Right forelimb (tissue), 1 donor: ENCODE data around the gene BNIP5.
"Not testable (repeated sequence)": the region's sequence is repeated elsewhere in the genome, so short reads cannot be mapped to it uniquely, and the experiment has no call there.

Experiments used
- DNase-seq: peaks from one replicate; pipeline ENCODE4 v3.0.0-alpha.2; 2018

Gene BNIP5

GRCh38 chr6:36340618-36341454 is 4.1 kb upstream of the BNIP5 start:
- DNase-seq, result peak; percentile 81

- no peak for DNase-seq
These were observed 3.6 kb upstream of the BNIP5 start for GRCh38 chr6:36340306-36340617.

GRCh38 chr6:36339146-36339545 is 2.5 kb upstream of the BNIP5 start:
- no peak for DNase-seq

- not testable (repeated sequence) for DNase-seq
These were observed 1.5 kb upstream of the BNIP5 start for GRCh38 chr6:36338223-36338622.

GRCh38 chr6:36337814-36338213 is 1.1 kb upstream of the BNIP5 start:
- no peak for DNase-seq

- DNase-seq, result no peak
These were observed 429 bp downstream of the BNIP5 start for GRCh38 chr6:36336208-36336710.

- DNase-seq, result no peak
These were observed 1.1 kb downstream of the BNIP5 start for GRCh38 chr6:36335465-36336207.

GRCh38 chr6:36334832-36335459 is 1.7 kb downstream of the BNIP5 start:
- peak; percentile 17 for DNase-seq

GRCh38 chr6:36333931-36334725 is 2.6 kb downstream of the BNIP5 start:
- no peak for DNase-seq

- DNase-seq, result no peak
These were observed 3.4 kb downstream of the BNIP5 start for GRCh38 chr6:36333171-36333895.

GRCh38 chr6:36331381-36331780 is 5.3 kb downstream of the BNIP5 start:
- DNase-seq, result no peak

- no peak for DNase-seq
These were observed 6.3 kb downstream of the BNIP5 start for GRCh38 chr6:36330366-36330765.

- DNase-seq, result no peak
These were observed 6.8 kb downstream of the BNIP5 start for GRCh38 chr6:36329798-36330291.

GRCh38 chr6:36328600-36328999 is 8.1 kb downstream of the BNIP5 start:
- no peak for DNase-seq

GRCh38 chr6:36327919-36328236 is 8.8 kb downstream of the BNIP5 start:
- no peak for DNase-seq

- DNase-seq, result no peak
These were observed 9.3 kb downstream of the BNIP5 start for GRCh38 chr6:36327226-36327918.

GRCh38 chr6:36326356-36326995 is 10.2 kb downstream of the BNIP5 start:
- DNase-seq, result no peak

GRCh38 chr6:36324715-36325114 is 12.0 kb downstream of the BNIP5 start:
- no peak for DNase-seq

GRCh38 chr6:36324191-36324590 is 12.5 kb downstream of the BNIP5 start:
- DNase-seq, result no peak

GRCh38 chr6:36323062-36323461 is 13.6 kb downstream of the BNIP5 start:
- no peak for DNase-seq

- DNase-seq, result no peak
These were observed 14.1 kb downstream of the BNIP5 start for GRCh38 chr6:36322591-36322990.
